ENCODE measurements around the gene SLC7A6. TPM values are rescaled to one million over a fixed set of nuclear protein-coding genes. Genes with fewer than 3 reads are reported as not detected.

SLC7A6 gene
- total and polyA plus RNA-seq, 2 of the 13 experiments (the other 11 are each of a cell fraction or from before 2014, with no cell fraction given): 35.8 to 70.8 TPM

- TF ChIP-seq ZNF660 (CRISPR knock-in tag; IDR thresholded peaks at IDR 0.05; ENCODE audit: borderline replicate concordance, low read depth) (no peak), POGK (CRISPR knock-in tag; conservative IDR thresholded peaks at IDR 0.05) (no peak), ZNF138 (CRISPR knock-in tag; IDR thresholded peaks at IDR 0.05; ENCODE audit: low read depth) (no peak), U2AF2 (IDR thresholded peaks at IDR 0.05; ENCODE audit: low read depth, low read length) (no peak), ARNT2 (CRISPR knock-in tag; IDR thresholded peaks at IDR 0.05; ENCODE audit: low read depth) (no peak), SRF (IDR thresholded peaks at IDR 0.05; ENCODE audit: low read depth, low read length) (no peak), U2AF1 (optimal IDR thresholded peaks at IDR 0.05; ENCODE audit: low read depth, low read length) (no peak), NFE2 (CRISPR knock-in tag; IDR thresholded peaks at IDR 0.05) (no peak)
Observed at GRCh38 chr16:68253721-68254120, 10.6 kb upstream of the SLC7A6 start (continued).

- peaks cover 37% of the 10 kb centered on the region for H3K4me1 ChIP-seq (ENCODE audit: insufficient read depth, low read length)
- DNase-seq (ENCODE audit: low spot score) (no peak), ATAC-seq (no peak), FAIRE-seq (no peak)
- H3K4me2 ChIP-seq (ENCODE audit: low read depth, low read length): no peak overlapping the region
- 95% methylated on average over 18 of the region's 18 CpGs for WGBS (ENCODE audit: low lambda C conversion rate)
- no TSS peak for BruUV-seq (replicated peaks)
- no peak overlapping the region for H3K27ac ChIP-seq (ENCODE audit: extremely low read length, insufficient read depth, low read length)
- H3K9me3 ChIP-seq (ENCODE audit: low read length): no peaks in the 10 kb centered on the region
- TF ChIP-seq HCFC1 (IDR thresholded peaks at IDR 0.05; ENCODE audit: low read depth, low read length) (no peak), KLF15 (CRISPR knock-in tag; IDR thresholded peaks at IDR 0.05; ENCODE audit: borderline replicate concordance) (no peak), LBX2 (CRISPR knock-in tag; IDR thresholded peaks at IDR 0.05; ENCODE audit: borderline replicate concordance) (no peak), NR2F1 (CRISPR knock-in tag; IDR thresholded peaks at IDR 0.05) (no peak)
- ChIA-PET POLR2A (no interaction called here), CTCF (ENCODE audit: low intra/inter-chr PET ratio, low total read pairs) (no interaction called here)
- in situ Hi-C loops (cut with HindIII; ENCODE audit: extremely low pct_ligation_motif_present, low pct_unique_long_range_greater_than_20kb): no loop called here
- intact Hi-C loops (cut with micrococcal nuclease; ENCODE audit: unreplicated experiment): no loop called here
- H3K9ac ChIP-seq (ENCODE audit: insufficient read depth, low read depth, low read length): no peak overlapping the region
- no peaks in the 10 kb centered on the region for H4K20me1 ChIP-seq (ENCODE audit: insufficient read depth, low read length)
- H3K36me3 ChIP-seq (replicated peaks in 1 of 2; ENCODE audit: control insufficient read depth in 1 of 2, insufficient read depth in 2 of 2, low read length in 2 of 2): peaks cover 5 to 33% of the 10 kb centered on the region in 2 experiments; a peak in 4 of 5 replicates
- H3K79me2 ChIP-seq (ENCODE audit: insufficient read depth, low read length): no peaks in the 10 kb centered on the region
- no peaks in the 10 kb centered on the region for H3K27me3 ChIP-seq (ENCODE audit: control insufficient read depth in 1 of 2, insufficient read depth in 2 of 2, low read length in 2 of 2)
- H3K4me3 ChIP-seq (replicated peaks in 1 of 3; ENCODE audit: insufficient read depth in 1 of 3, low read depth in 2 of 3, low read length in 3 of 3): no peak overlapping the region
- no peak overlapping the region for H2AFZ ChIP-seq (ENCODE audit: low read length)
Observed at GRCh38 chr16:68255712-68256111, 8.6 kb upstream of the SLC7A6 start.
